Ishikawa (cell line): Measurements from ENCODE around the gene C10orf105.
A peak's percentile ranks its signal among the peaks of the same experiment; 100 is the strongest.

ENCODE experiments used
- EP300 ChIP-seq: IDR thresholded peaks from 2 replicates; pipeline ENCODE4 v1.6.1; 2012; ENCODE audit warnings: borderline replicate concordance
- FOXM1 ChIP-seq: IDR thresholded peaks from 2 replicates; pipeline ENCODE4 v1.6.1; 2012; ENCODE audit warnings: low read depth, borderline replicate concordance
- RAD21 ChIP-seq: IDR thresholded peaks from 2 replicates; pipeline ENCODE4 v1.6.1; 2012; ENCODE audit warnings: low read depth

GRCh38 chr10:71713135-71714030, 6.2 kb downstream of the C10orf105 start:
- TF ChIP-seq RAD21 (peak; percentile 9; the same call in 1 of the 2 replicates), FOXM1 (no peak), EP300 (no peak)
